Midbrain (tissue), 1 donor: ENCODE measurements around the gene DISC1.

Experiments used
- DNase-seq: peaks from one replicate; lab custom pipeline; 2025; lab: John Stamatoyannopoulos, UW

DISC1 gene

DNA sequence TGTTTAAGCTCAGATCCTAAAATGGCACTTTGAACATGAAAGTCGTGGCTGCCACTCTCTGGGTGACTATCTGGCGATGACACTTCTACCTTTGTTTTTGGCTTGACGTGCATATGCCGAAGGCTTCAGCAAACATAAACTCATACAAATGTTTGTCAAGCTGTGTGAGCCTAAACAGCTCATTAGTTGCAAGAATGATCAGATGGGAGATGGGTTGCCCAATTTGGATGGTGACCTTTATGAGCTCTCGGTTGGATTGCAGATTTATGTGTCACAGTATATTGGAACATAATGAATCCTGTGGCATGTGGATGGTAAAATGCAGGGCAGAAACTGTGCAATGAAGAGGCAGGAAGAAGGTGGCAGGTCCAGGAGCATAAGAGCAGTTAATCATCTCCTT, 229.3 kb downstream of the DISC1 start:
- no peak for DNase-seq

- DNase-seq: no peak
Observed at GRCh38 chr1:231856426-231856825, 229.8 kb downstream of the DISC1 start.

DNA sequence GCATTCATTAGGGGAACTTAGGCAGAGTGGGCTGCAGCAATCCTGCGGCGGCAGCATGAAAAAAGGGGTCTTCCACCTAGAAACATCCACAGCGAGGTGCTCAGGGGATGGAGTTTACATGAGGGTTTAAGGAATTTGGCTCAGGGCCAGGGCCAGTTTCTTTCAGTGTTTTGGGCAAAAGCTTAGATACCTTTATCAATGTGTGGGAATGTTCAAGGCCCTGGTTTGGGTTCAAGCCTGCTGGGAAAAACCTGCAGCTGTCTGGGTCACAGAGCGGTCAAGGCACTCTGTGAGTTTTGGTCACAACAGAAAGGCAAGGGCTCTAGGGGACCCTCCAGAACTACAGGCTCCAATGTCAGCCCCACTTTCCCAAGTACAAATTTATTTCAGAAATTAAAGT, 230.3 kb downstream of the DISC1 start:
- DNase-seq: no peak

GRCh38 chr1:231857609-231858135, 231.1 kb downstream of the DISC1 start:
- DNase-seq: no peak

- DNase-seq: no peak
Observed at GRCh38 chr1:231860221-231861088, 233.9 kb downstream of the DISC1 start.

DNA sequence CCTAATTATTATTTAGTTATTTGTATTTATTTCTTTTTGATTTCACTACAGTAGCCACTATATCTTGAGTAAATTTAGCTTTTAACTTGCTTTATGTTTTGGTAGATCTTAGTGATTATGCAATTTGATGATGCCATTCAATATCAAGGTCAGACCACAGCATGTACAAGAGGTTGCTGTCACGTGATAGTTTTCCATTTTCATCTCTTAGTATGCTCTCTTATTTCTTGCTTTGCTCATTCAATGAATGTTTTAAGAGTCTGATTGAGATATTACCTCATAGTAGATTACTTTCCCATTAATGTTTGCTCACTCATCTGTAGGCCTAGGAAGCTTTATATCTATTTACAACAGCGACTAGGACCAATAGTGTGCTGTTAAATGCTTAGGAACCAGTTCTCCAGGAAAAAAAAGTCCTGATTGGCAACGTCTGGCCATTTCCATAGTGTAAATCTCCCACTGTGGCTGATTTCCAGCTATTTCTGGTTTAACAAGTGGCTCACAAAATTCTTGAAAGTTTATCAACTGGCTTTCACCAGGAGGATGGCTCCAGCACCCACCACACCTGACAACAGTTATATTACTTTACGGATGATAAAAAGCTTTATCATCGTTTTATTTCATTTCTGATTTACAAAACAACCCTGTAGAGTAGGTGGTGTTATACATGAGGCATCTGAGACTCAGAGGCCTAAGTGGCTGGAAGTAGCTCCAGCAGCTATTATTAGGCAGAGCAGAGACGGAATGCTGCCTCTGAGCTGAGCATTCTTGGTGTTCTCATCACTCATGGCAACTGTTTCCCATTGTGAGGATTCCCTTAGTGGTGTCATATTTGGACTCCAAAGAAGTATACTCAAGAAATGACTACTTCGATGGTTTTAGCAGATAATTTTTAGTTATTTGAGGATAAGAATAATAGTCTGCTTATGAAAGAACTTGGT, 235.2 kb downstream of the DISC1 start:
- no peak for DNase-seq

DNA sequence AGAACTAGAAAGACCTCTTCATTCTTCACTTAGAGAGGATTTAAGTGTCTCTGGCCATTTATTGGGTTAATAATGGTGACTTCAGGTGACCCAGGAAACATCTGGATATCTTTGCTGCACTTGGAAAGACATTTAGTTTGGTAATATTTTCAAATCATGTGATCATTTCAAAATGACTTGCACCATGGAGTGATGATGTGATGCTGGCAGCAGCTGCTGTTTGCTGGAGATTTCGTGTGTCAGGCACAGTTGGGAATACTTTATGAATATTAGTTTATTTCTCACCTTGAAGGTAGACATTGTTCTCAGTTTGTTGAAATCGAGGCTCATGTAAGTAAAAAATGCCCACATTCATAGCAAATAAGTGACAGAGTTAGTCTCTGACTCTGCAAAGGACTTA, 236.0 kb downstream of the DISC1 start:
- DNase-seq: no peak

- DNase-seq: no peak
Observed at GRCh38 chr1:231865331-231865730, 238.7 kb downstream of the DISC1 start.

- DNase-seq: peak; percentile 75
Observed at GRCh38 chr1:231866392-231867331, 240.1 kb downstream of the DISC1 start.

GRCh38 chr1:231867607-231868006, 241.0 kb downstream of the DISC1 start:
- DNase-seq: no peak

DNA sequence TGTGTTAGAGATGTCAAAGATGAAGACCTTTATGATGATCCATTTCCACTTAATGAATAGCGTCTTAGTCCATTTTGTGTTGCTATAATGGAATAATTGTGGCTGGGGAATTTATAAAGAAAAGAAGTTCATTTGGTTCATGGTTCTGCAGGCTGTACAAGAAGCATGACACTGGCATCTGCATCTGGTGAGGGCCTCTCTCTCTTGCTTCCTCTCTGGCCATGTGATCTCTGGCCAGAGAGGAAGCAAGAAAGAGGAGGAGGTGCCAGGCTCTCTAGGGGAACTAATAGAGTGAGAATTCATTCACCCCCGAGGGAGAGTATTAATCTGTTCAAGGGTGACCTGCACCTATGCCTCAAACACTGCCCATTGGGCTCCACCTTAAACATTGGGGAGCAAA, 242.8 kb downstream of the DISC1 start:
- no peak for DNase-seq

GRCh38 chr1:231871471-231871870, 244.9 kb downstream of the DISC1 start:
- DNase-seq: no peak

DNA sequence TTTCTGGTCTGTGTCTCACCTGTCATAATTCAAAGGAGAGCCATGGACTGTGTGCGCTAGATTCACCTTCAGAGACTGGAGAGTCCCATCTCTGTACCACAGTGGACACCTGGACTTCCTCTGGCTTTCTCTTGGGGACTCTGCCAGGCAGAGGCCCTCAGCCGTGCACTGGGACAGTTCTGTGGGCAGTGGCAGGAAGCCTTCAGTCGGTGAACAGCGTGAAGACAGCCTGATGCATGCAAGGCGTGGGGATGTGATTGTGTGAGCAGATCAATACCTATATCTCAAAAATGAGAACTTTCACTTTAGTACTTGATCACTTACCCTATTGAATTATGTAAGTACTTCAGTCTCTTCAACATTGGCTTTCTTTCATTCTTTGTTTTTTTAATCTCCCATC, 245.3 kb downstream of the DISC1 start:
- DNase-seq: no peak

DNA sequence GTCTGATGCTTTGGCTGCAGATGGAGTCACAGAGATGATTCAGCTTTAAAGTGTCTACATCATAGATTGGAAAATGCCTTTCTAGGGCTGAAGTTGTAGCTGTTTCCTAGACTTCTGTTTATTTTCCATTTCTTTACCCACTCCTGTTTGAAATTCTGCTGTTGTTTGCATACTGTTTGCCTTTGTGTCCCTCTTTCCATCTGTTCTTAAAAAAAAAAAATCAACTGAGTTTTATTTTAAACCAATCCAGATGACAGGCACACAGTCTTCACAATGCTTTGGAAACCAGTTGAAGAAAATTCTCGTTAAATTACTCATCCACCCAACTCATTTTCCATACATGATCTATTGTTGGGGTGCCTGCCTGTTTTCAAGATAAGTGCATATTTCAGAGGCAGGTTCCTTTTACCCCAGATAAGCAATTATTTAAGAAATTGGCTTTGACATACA, 245.9 kb downstream of the DISC1 start:
- DNase-seq: no peak

DNA sequence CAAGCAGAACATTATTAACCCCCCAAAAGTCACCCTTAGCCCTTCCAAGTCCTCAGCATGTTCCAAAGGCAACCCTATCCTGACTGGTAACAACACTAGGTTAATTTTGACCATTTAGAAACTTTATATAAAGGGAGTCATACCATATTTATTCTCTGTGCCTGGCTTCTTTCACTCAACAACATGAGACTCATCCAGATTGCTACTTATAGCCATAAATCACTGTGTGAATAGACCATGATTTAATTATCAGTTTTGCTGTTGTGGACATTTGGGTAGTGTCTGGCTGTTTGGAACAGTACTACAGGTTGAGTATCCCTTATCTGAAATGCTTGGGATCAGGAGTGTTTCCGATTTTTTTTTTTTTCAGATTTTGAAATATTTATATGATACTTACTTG, 252.1 kb downstream of the DISC1 start:
- DNase-seq: no peak

DNA sequence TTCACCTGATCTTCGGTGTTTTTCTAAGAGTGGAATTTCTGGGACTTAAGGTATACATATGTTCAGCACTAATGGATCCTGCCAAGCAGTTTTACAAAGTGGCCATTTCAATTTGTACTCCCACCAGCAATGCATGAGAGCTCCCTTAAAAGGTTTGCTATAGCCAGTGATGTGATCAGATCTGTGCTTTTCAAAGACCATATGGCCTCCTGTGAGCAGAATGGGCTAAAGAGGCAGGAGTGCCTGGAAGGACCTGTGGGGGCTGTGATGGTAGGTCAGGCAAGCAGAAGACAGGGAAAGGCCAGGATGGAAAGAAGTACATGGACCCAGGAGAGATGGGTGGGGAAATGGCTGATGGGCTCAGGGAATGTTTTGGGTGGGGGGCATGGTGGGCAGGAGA, 252.7 kb downstream of the DISC1 start:
- DNase-seq: no peak

GRCh38 chr1:231882333-231882732, 255.7 kb downstream of the DISC1 start:
- DNase-seq: no peak

DNA sequence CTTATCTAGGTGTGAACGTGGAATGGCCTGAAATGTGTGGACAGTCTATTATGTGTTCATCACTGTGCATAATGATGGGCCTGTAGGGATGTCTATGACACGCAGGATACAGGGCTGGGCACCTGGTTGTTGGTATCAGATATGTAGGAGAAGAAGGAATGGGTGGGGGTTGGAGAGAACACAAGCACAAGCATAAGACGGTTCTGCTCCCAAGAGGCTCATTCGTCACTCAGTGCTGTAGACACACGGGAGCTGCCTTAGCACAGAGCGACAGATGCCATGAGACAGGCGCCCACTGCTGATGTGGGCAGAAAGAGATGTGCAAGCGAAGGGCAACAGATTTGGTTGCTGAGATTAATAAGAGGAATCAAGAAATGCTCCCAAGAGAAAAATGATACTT, 256.2 kb downstream of the DISC1 start:
- DNase-seq: no peak

GRCh38 chr1:231883382-231883781, 256.8 kb downstream of the DISC1 start:
- no peak for DNase-seq

GRCh38 chr1:231885209-231885854, 258.7 kb downstream of the DISC1 start:
- DNase-seq: no peak

GRCh38 chr1:231887166-231887565, 260.6 kb downstream of the DISC1 start:
- DNase-seq: no peak
